Karpas-422 (cell line): ENCODE data around the gene DKK1. TPM values are rescaled to one million over a fixed set of nuclear protein-coding genes. Genes with fewer than 3 reads are reported as not detected.

Experiments
- DNase-seq: peaks from one replicate; pipeline ENCODE4 v3.0.0-alpha.2; 2015
- H2AFZ ChIP-seq: fragments of 200-600 bp; sonication (generic); 2 replicates; pipeline ENCODE4 v1.6.1; 2014; ENCODE audit warnings: antibody characterized with exemption, low read length, mixed read lengths
- H3K27ac ChIP-seq: fragments of 200-600 bp; sonication (generic); 2 replicates; pipeline ENCODE4 v1.5.1; 2014; ENCODE audit warnings: mild to moderate bottlenecking, low read length, moderate library complexity
- H3K27me3 ChIP-seq: fragments of 200-600 bp; sonication (generic); 2 replicates; pipeline ENCODE4 v1.6.1; 2014; ENCODE audit warnings: low read length, mixed read lengths
- H3K36me3 ChIP-seq: fragments of 200-600 bp; sonication (generic); 2 replicates; pipeline ENCODE4 v1.6.1; 2014; ENCODE audit warnings: low read length, mixed read lengths; ENCODE audit not compliant: insufficient read depth
- H3K4me1 ChIP-seq: fragments of 200-600 bp; sonication (generic); 2 replicates; pipeline ENCODE4 v1.6.1; 2014; ENCODE audit warnings: mild to moderate bottlenecking, low read length, mixed read lengths
- H3K4me2 ChIP-seq: fragments of 200-600 bp; sonication (generic); 2 replicates; pipeline ENCODE4 v1.6.1; 2014; ENCODE audit warnings: low read length, low read depth, mild to moderate bottlenecking; ENCODE audit not compliant: poor library complexity, severe bottlenecking
- H3K4me3 ChIP-seq: fragments of 200-600 bp; sonication (generic); 2 replicates; pipeline ENCODE4 v1.5.1; 2014; ENCODE audit warnings: mild to moderate bottlenecking, antibody characterized with exemption, low read length, mixed read lengths
- H3K79me2 ChIP-seq: fragments of 200-600 bp; sonication (generic); 2 replicates; pipeline ENCODE4 v1.6.1; 2014; ENCODE audit warnings: mild to moderate bottlenecking, low read length, mixed read lengths
- H3K9ac ChIP-seq: fragments of 200-600 bp; sonication (generic); 2 replicates; pipeline ENCODE4 v1.6.0; 2014; ENCODE audit warnings: low read length
- H3K9me2 ChIP-seq: fragments of 200-600 bp; sonication (generic), shearing (Covaris generic); replicated peaks from 2 replicates; pipeline ENCODE4 v1.6.0; 2014; ENCODE audit warnings: mild to moderate bottlenecking, low read length, moderate library complexity; ENCODE audit not compliant: insufficient read depth
- H3K9me3 ChIP-seq: fragments of 300-700, 200-600 bp; sonication (generic); 2 replicates; pipeline ENCODE4 v1.6.1; 2014; ENCODE audit warnings: low read length, mixed read lengths
- H4K20me1 ChIP-seq: fragments of 200-600 bp; sonication (generic); 2 replicates; pipeline ENCODE4 v1.6.1; 2014; ENCODE audit warnings: mild to moderate bottlenecking, antibody characterized with exemption, low read length, low read depth; ENCODE audit not compliant: insufficient read depth
- total RNA-seq: library from RNA; depleted of rRNA; stranded (reverse); fragments of >200 nt; shearing (Covaris generic); gene quantifications from 2 replicates; pipeline ENCODE4 v1.2.3, GENCODE V29; 2014; ENCODE audit warnings: low replicate concordance

Gene DKK1
- total RNA-seq, 1 experiment from 2014 or later = not detected

DNA sequence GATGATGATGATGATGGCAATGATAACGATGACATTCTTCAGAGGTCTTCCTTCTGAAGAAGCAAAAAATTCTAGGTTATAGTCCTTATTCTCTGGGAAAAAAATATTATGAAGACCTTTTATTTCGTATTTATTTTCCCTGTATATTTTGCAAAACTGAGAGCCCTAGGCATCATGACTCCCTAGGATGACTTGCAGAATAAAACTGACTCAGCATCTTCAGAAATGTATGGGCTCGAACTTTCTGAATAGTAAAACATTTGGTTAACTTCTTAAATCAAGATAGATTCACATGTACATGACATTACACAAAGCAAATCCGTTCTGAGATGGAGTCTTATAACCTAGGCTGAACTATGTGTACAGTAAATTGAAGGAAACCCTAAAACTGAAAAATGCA is 29.4 kb downstream of the DKK1 start:
- H3K4me2 ChIP-seq = no peak overlapping the region
- H3K4me1 ChIP-seq = no peaks in the 10 kb centered on the region
- no peak overlapping the region for H3K9ac ChIP-seq
- no peaks in the 10 kb centered on the region for H3K27me3 ChIP-seq
- no peak overlapping the region for H3K4me3 ChIP-seq
- no peaks in the 10 kb centered on the region for H3K36me3 ChIP-seq
- H3K9me2 ChIP-seq = no peaks in the 10 kb centered on the region
- no peaks in the 10 kb centered on the region for H4K20me1 ChIP-seq
- DNase-seq = no peak
- H2AFZ ChIP-seq = no peak overlapping the region
- H3K9me3 ChIP-seq = peaks cover 9% of the 10 kb centered on the region
- H3K27ac ChIP-seq = no peak overlapping the region
- no peaks in the 10 kb centered on the region for H3K79me2 ChIP-seq

DNA sequence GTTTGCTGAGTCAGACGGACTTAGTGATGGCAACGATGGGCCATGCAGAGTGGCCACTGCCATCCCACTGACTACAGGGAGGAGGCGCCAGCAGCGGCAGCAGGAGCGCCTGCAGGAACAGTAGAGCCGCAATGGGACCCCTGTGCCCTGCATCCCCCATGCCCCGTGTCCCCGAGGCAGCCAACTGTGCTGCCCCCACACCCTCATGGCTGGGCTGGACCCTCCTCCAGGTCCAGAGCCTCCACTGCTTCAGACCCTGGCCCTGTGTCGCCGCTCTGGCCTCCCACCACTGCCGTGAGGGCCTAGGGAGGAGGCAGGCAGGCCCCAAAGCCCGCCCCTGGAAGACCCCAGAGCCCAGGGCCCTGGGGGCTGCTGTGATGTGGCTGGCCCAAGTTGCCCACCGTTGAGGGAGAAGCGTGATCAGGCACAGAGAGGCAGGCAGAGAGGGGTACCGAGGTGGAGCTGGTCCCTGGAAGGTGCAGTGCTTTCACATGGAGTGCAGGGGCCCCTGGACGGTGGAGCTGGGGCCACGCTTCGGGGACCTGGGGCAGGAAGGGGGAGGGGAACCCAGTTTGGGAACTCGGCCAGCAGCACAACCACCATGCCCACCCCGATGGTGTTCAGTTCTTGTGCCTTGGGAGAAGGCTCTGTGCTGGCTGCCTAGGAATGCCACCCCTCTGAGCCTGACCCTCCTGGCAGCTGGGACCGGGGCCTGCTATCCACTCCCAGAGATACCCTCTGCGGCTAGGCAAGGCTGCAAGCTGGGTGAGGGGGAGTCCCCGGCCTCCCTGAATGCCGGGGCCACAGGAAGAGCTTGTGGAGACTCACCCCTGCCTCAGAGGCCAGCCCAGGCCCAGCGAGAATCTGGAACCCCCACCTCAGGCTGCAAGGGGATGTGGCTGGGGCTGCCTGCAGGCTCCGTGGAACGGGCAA is 32.6 kb downstream of the DKK1 start:
- DNase-seq = no peak
- Histone ChIP-seq H3K9me3 (peaks cover 13% of the 10 kb centered on the region), H3K4me2 (no peak overlapping the region), H3K27me3 (no peaks in the 10 kb centered on the region), H4K20me1 (no peaks in the 10 kb centered on the region), H3K9ac (no peak overlapping the region), H3K36me3 (no peaks in the 10 kb centered on the region), H2AFZ (no peak overlapping the region), H3K79me2 (no peaks in the 10 kb centered on the region), H3K27ac (no peak overlapping the region), H3K4me3 (no peak overlapping the region), H3K4me1 (no peaks in the 10 kb centered on the region), H3K9me2 (no peaks in the 10 kb centered on the region)

DNA sequence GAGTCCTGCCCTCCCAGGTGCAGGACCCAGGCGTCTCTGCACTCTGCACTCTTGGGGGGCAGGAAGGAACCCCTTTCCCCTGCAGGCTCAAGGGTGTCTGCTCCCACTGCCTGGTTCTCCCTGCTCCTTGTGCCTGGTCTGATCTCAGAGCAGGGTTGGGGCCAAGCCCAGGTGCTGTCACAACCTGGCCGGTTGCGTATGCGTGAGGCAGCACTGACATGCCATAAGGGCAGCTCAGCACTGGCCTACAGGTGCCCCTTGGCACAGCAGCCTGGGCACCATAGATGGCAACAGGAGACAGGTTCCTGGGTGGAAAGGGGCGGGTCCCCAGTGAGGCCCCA is 33.2 kb downstream of the DKK1 start:
- H3K27me3 ChIP-seq = no peaks in the 10 kb centered on the region
- no peaks in the 10 kb centered on the region for H3K9me2 ChIP-seq
- no peaks in the 10 kb centered on the region for H3K79me2 ChIP-seq
- H4K20me1 ChIP-seq = no peaks in the 10 kb centered on the region
- H3K4me3 ChIP-seq = no peak overlapping the region
- H3K27ac ChIP-seq = no peak overlapping the region
- H3K36me3 ChIP-seq = no peaks in the 10 kb centered on the region
- H2AFZ ChIP-seq = no peak overlapping the region
- no peaks in the 10 kb centered on the region for H3K4me1 ChIP-seq
- H3K9ac ChIP-seq = no peak overlapping the region
- peaks cover 13% of the 10 kb centered on the region for H3K9me3 ChIP-seq
- H3K4me2 ChIP-seq = no peak overlapping the region
- no peak for DNase-seq

DNA sequence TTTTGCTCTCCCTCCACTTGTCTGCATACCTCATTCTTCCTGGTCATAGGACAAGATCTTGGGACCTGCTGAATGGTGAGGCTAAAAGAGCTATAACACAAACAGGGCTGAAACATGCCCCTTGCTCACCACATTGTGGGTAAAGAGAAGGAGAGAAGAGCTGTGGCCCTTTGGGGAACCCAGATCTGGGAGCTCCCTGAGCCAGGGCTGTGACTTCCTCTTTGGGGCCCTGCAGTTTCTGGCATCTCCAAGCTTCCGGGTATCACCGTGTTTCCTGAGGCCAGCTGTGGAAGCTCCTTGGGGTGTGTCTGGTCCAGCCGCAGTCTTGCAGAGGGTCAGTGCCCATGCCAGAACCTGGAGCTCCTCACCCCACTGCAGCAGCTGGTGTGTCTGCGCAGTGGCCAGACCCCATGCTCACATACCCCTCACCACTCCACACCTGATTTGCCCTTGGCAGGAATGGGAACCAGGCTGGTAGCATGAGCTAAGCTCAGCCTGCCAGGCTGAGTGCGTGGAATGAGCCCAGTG is 34.0 kb downstream of the DKK1 start:
- no peak for DNase-seq
- no peaks in the 10 kb centered on the region for H3K79me2 ChIP-seq
- no peak overlapping the region for H3K27ac ChIP-seq
- no peak overlapping the region for H2AFZ ChIP-seq
- no peak overlapping the region for H3K4me3 ChIP-seq
- H3K4me2 ChIP-seq = no peak overlapping the region
- no peak overlapping the region for H3K9ac ChIP-seq
- H3K36me3 ChIP-seq = no peaks in the 10 kb centered on the region
- no peaks in the 10 kb centered on the region for H3K4me1 ChIP-seq
- H3K27me3 ChIP-seq = no peaks in the 10 kb centered on the region
- peaks cover 13% of the 10 kb centered on the region for H3K9me3 ChIP-seq
- H4K20me1 ChIP-seq = no peaks in the 10 kb centered on the region
- no peaks in the 10 kb centered on the region for H3K9me2 ChIP-seq

DNA sequence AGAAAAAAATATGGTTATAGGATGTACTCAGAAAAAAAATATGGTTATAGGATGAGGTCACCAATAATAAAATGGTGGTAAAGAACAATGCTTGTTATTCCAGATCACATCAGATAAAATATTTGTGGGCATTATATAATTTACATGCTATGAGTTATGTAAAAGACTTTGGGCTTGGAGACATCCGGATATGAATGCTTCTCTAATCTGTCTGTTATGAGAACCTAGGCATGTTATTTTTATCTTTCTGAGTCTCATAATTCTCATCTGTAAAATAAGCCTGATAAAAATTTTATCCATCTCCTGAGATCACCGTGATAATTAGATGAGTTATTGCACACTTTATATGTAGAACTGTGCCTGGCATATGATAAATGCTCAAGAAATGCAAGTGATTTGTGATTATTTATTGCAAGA is 37.8 kb downstream of the DKK1 start:
- H3K9me2 ChIP-seq = no peaks in the 10 kb centered on the region
- H3K79me2 ChIP-seq = no peaks in the 10 kb centered on the region
- H3K36me3 ChIP-seq = no peaks in the 10 kb centered on the region
- H3K4me2 ChIP-seq = no peak overlapping the region
- H3K27me3 ChIP-seq = no peaks in the 10 kb centered on the region
- no peaks in the 10 kb centered on the region for H3K4me1 ChIP-seq
- peaks cover 27% of the 10 kb centered on the region for H3K9me3 ChIP-seq
- H4K20me1 ChIP-seq = no peaks in the 10 kb centered on the region
- no peak overlapping the region for H3K4me3 ChIP-seq
- no peak overlapping the region for H3K9ac ChIP-seq
- no peak overlapping the region for H3K27ac ChIP-seq
- H2AFZ ChIP-seq = no peak overlapping the region
- DNase-seq = no peak

DNA sequence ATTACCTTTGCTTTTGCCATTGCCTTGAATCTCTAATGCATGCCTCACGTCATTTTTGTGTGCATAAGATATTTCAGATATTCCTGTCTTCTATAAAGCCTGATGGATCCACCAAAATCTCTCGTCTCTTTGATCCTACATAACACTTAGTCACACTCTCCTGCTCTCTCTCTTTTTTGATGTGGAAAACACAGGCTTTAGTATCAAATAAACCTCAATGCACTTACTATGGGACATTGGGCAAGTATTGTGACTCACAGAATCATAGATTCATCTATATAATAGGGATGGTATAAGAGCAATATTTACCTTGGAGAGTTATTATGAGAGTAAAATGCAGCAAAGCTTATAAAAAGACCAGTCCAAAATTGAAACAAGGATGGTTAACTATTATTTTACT is 39.1 kb downstream of the DKK1 start:
- no peak overlapping the region for H3K9ac ChIP-seq
- H3K27ac ChIP-seq = no peak overlapping the region
- no peaks in the 10 kb centered on the region for H3K9me2 ChIP-seq
- no peak overlapping the region for H3K4me2 ChIP-seq
- H3K4me3 ChIP-seq = no peak overlapping the region
- H3K79me2 ChIP-seq = no peaks in the 10 kb centered on the region
- no peaks in the 10 kb centered on the region for H3K36me3 ChIP-seq
- H3K4me1 ChIP-seq = no peaks in the 10 kb centered on the region
- H2AFZ ChIP-seq = no peak overlapping the region
- no peaks in the 10 kb centered on the region for H4K20me1 ChIP-seq
- no peaks in the 10 kb centered on the region for H3K27me3 ChIP-seq
- peaks cover 28% of the 10 kb centered on the region for H3K9me3 ChIP-seq
- no peak for DNase-seq

DNA sequence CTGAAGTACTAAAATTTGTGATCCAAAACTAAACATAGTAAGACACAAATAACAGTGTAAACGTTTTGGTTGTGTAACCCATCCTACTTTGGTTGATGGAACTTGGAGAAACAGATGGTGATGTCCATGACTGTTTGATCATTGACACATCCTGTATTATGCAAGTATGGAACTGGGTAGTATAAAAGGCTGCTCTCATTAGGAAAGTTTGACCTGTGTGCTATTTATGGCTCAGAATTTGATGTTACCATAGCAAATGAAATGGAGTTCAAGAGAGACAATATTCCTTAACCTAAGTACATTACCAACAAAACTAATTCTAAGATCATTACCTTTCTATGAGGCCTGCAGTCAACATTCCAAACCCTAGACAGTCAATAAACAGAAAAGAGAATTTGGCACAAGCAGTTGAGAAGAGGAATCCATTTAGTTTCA is 39.9 kb downstream of the DKK1 start:
- Histone ChIP-seq H3K27me3 (no peaks in the 10 kb centered on the region), H4K20me1 (no peaks in the 10 kb centered on the region), H3K9me3 (peaks cover 33% of the 10 kb centered on the region), H3K4me1 (no peaks in the 10 kb centered on the region), H3K4me2 (no peak overlapping the region), H3K9ac (no peak overlapping the region), H3K27ac (no peak overlapping the region), H2AFZ (no peak overlapping the region), H3K79me2 (no peaks in the 10 kb centered on the region), H3K36me3 (no peaks in the 10 kb centered on the region), H3K9me2 (no peaks in the 10 kb centered on the region), H3K4me3 (no peak overlapping the region)
- DNase-seq = no peak

DNA sequence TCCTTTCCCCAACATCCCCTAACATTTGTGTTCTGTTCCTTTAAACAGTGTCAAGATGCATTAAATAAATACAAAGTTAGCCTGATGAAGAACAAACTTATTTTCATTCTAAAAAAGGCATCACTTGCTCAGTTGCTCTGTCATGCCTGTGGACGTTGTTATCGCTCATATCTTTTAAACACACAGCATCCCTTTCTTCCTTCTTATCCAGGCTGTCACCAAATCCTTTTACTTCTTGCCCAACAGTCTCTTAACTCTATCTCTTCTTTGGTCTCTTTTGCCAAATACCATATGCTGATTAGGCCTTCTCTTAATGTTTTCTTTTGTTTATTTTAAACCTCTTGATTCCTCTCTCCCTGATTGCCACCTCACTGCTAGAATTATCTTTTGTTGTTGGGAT is 43.9 kb downstream of the DKK1 start:
- Histone ChIP-seq H3K36me3 (no peaks in the 10 kb centered on the region), H3K9ac (no peak overlapping the region), H3K27me3 (no peaks in the 10 kb centered on the region), H4K20me1 (no peaks in the 10 kb centered on the region), H3K79me2 (no peaks in the 10 kb centered on the region), H3K9me3 (peaks cover 26% of the 10 kb centered on the region), H2AFZ (no peak overlapping the region), H3K9me2 (no peaks in the 10 kb centered on the region), H3K27ac (no peak overlapping the region), H3K4me3 (no peak overlapping the region), H3K4me2 (no peak overlapping the region), H3K4me1 (no peaks in the 10 kb centered on the region)
- DNase-seq = no peak
